Measurements from ENCODE around the gene PLA2R1. TPM values are rescaled to one million over a fixed set of nuclear protein-coding genes. Genes with fewer than 3 reads are reported as not detected.

The PLA2R1 gene
- total RNA-seq, 4 donors from 2014 or later, result 11.6 to 49.2 (median 30.5) TPM

GRCh38 chr2:159912580-159912979, 149.8 kb downstream of the PLA2R1 start:
- H3K27ac ChIP-seq, result no peak overlapping the region
- H3K4me3 ChIP-seq, result no peak overlapping the region
- no peaks in the 10 kb centered on the region for H3K27me3 ChIP-seq
- no peaks in the 10 kb centered on the region for H3K9me3 ChIP-seq
- DNase-seq, result no peak
- H3K4me1 ChIP-seq, result no peaks in the 10 kb centered on the region
- no peaks in the 10 kb centered on the region for H3K36me3 ChIP-seq
- no peak for TF ChIP-seq CTCF (IDR thresholded peaks at IDR 0.05)
- TF ChIP-seq POLR2A (IDR thresholded peaks at IDR 0.05), result no peak

GRCh38 chr2:159910951-159911350, 151.5 kb downstream of the PLA2R1 start:
- Histone ChIP-seq H3K4me3 (no peak overlapping the region), H3K27ac (no peak overlapping the region), H3K36me3 (no peaks in the 10 kb centered on the region), H3K9me3 (no peaks in the 10 kb centered on the region), H3K4me1 (no peaks in the 10 kb centered on the region), H3K27me3 (no peaks in the 10 kb centered on the region)
- no peak for DNase-seq
- no peak for TF ChIP-seq CTCF (IDR thresholded peaks at IDR 0.05)
- no peak for TF ChIP-seq POLR2A (IDR thresholded peaks at IDR 0.05)

GRCh38 chr2:159908623-159909022, 153.8 kb downstream of the PLA2R1 start:
- Histone ChIP-seq H3K9me3 (no peaks in the 10 kb centered on the region), H3K4me3 (no peak overlapping the region), H3K27ac (no peak overlapping the region), H3K4me1 (peaks cover 0 to 8% (median 0%) of the 10 kb centered on the region in 4 donors), H3K36me3 (no peaks in the 10 kb centered on the region), H3K27me3 (no peaks in the 10 kb centered on the region)
- TF ChIP-seq POLR2A (IDR thresholded peaks at IDR 0.05), result no peak
- TF ChIP-seq CTCF (IDR thresholded peaks at IDR 0.05), result no peak
- no peak for DNase-seq

GRCh38 chr2:159907909-159908308, 154.5 kb downstream of the PLA2R1 start:
- no peak for DNase-seq
- Histone ChIP-seq H3K4me3 (no peak overlapping the region), H3K27me3 (no peaks in the 10 kb centered on the region), H3K36me3 (no peaks in the 10 kb centered on the region), H3K9me3 (no peaks in the 10 kb centered on the region), H3K4me1 (peaks cover 0 to 10% (median 0%) of the 10 kb centered on the region in 4 donors), H3K27ac (no peak overlapping the region)
- TF ChIP-seq POLR2A (IDR thresholded peaks at IDR 0.05) (no peak), CTCF (IDR thresholded peaks at IDR 0.05) (no peak)

- DNase-seq, result peak in 2 of 3 donors; percentile 75 to 77
- H3K4me3 ChIP-seq, result no peak overlapping the region
- peak overlapping the region in 2 of 4 donors; percentile 88 to 93 for H3K27ac ChIP-seq
- H3K4me1 ChIP-seq, result peaks cover 0 to 16% (median 0%) of the 10 kb centered on the region in 4 donors
- H3K9me3 ChIP-seq, result no peaks in the 10 kb centered on the region
- TF ChIP-seq CTCF (IDR thresholded peaks at IDR 0.05) (no peak), POLR2A (IDR thresholded peaks at IDR 0.05) (no peak)
- no peaks in the 10 kb centered on the region for H3K27me3 ChIP-seq
- H3K36me3 ChIP-seq, result no peaks in the 10 kb centered on the region
Measured at GRCh38 chr2:159905926-159906714, 156.3 kb downstream of the PLA2R1 start.
